ENCODE data around the gene FCRL6. TPM values are rescaled to one million over a fixed set of nuclear protein-coding genes. Genes with fewer than 3 reads are reported as not detected.
A peak's percentile ranks its signal among the peaks of the same experiment; 100 is the strongest.

The FCRL6 gene
- total RNA-seq, 1 experiment from 2014 or later: not detected

DNA sequence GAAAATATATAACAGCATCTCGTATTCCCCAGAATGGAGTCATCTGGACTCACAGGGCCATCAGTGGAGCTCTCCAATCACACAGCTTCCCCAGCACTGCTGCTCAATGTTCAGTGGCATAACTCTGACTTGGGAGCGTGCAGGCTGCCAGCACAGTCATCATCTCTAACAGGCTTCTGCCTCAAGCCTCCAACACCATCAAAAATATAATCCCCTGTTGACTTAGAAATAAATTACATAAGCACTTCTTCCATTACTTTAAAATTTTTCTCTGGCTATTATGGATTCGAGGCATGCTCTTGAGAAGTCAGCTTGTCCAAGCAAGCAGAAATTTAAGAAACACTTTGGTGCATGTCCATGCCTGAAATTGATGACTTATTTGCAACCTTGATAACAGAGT, 15.2 kb upstream of the FCRL6 start:
- CTCF ChIA-PET: no interaction called here
- no peaks in the 10 kb centered on the region for H3K27me3 ChIP-seq (ENCODE audit: control insufficient read depth, insufficient read depth, low read length)
- no peaks in the 10 kb centered on the region for H3K9me3 ChIP-seq (ENCODE audit: control insufficient read depth, insufficient read depth, low read depth, low read length)
- no peaks in the 10 kb centered on the region for H3K4me1 ChIP-seq (ENCODE audit: control insufficient read depth, insufficient read depth, low read length)
- no peak overlapping the region for H3K4me3 ChIP-seq (ENCODE audit: low read depth in 2 of 2, low read length in 2 of 2)
- TF ChIP-seq, protein P1, sequence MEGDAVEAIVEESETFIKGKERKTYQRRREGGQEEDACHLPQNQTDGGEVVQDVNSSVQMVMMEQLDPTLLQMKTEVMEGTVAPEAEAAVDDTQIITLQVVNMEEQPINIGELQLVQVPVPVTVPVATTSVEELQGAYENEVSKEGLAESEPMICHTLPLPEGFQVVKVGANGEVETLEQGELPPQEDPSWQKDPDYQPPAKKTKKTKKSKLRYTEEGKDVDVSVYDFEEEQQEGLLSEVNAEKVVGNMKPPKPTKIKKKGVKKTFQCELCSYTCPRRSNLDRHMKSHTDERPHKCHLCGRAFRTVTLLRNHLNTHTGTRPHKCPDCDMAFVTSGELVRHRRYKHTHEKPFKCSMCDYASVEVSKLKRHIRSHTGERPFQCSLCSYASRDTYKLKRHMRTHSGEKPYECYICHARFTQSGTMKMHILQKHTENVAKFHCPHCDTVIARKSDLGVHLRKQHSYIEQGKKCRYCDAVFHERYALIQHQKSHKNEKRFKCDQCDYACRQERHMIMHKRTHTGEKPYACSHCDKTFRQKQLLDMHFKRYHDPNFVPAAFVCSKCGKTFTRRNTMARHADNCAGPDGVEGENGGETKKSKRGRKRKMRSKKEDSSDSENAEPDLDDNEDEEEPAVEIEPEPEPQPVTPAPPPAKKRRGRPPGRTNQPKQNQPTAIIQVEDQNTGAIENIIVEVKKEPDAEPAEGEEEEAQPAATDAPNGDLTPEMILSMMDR (IDR thresholded peaks at IDR 0.05): no peak
- no peak for TF ChIP-seq TCF7L2 (IDR thresholded peaks at IDR 0.05; ENCODE audit: low read depth, low read length)
- TF ChIP-seq, protein P2, sequence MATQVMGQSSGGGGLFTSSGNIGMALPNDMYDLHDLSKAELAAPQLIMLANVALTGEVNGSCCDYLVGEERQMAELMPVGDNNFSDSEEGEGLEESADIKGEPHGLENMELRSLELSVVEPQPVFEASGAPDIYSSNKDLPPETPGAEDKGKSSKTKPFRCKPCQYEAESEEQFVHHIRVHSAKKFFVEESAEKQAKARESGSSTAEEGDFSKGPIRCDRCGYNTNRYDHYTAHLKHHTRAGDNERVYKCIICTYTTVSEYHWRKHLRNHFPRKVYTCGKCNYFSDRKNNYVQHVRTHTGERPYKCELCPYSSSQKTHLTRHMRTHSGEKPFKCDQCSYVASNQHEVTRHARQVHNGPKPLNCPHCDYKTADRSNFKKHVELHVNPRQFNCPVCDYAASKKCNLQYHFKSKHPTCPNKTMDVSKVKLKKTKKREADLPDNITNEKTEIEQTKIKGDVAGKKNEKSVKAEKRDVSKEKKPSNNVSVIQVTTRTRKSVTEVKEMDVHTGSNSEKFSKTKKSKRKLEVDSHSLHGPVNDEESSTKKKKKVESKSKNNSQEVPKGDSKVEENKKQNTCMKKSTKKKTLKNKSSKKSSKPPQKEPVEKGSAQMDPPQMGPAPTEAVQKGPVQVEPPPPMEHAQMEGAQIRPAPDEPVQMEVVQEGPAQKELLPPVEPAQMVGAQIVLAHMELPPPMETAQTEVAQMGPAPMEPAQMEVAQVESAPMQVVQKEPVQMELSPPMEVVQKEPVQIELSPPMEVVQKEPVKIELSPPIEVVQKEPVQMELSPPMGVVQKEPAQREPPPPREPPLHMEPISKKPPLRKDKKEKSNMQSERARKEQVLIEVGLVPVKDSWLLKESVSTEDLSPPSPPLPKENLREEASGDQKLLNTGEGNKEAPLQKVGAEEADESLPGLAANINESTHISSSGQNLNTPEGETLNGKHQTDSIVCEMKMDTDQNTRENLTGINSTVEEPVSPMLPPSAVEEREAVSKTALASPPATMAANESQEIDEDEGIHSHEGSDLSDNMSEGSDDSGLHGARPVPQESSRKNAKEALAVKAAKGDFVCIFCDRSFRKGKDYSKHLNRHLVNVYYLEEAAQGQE (IDR thresholded peaks at IDR 0.05; ENCODE audit: insufficient read depth in 1 of 2, low read depth in 2 of 2, low read length in 1 of 2): no peak
- no peak for TF ChIP-seq POLR2AphosphoS5 (IDR thresholded peaks at IDR 0.05; ENCODE audit: low read depth, low read length)
- TF ChIP-seq SIN3A (IDR thresholded peaks at IDR 0.05; ENCODE audit: borderline replicate concordance, insufficient read depth, low read depth, low read length): no peak
- intact Hi-C loops (cut with micrococcal nuclease; ENCODE audit: unreplicated experiment): no loop called here
- DNase-seq (ENCODE audit: low read depth, low spot score): no peak
- no TSS peak for BruUV-seq (replicated peaks)
- H3K36me3 ChIP-seq (ENCODE audit: control insufficient read depth, insufficient read depth, low read length): no peaks in the 10 kb centered on the region
- POLR2A ChIA-PET: no interaction called here
- no peak for ATAC-seq
- H3K27ac ChIP-seq (ENCODE audit: low read length): no peak overlapping the region
- in situ Hi-C loops (cut with HindIII; ENCODE audit: low pct_unique_long_range_greater_than_20kb, low sequenced_read_pairs): no loop called here

DNA sequence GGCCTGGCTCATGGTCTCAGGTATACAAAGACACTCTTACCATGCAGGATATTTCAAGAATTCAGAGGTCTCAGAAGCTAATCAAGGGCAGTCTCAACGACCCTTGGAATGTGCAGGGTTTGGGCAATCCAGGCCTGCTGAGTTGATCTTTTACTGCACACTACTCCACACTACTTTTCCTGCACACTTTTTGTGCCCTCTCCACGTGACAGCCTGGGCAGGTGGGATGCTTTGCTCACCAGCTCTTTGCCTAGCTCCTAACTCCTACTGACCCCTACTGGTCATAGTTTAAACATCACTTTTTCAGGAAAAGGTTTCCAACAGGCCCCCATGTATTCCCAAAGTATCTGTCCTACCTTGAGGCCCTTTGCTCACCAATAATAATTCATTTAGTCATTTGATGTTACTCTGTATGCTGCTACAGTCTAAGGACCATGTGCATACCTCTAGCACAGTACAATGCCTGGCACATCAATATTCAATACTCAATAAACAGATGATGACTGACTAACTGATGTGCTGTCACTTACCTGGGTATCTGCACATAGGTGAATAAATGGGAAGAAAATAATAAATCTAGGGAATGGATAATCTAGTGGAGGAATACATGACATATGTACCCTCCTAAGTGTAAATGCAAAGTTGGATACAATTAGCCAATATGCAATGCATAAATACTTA, 11.8 kb upstream of the FCRL6 start:
- POLR2A ChIA-PET: interaction anchor here (0.6 kb wide), 1 partner anchor 458 kb away, joined by 7 read pairs; no protein-coding TSS in a partner anchor
- CTCF ChIA-PET: interaction anchor here (0.6 to 0.9 kb wide), 3 partner anchors 103 to 388 kb away, joined by 3 to 4 read pairs (median 3); no protein-coding TSS in a partner anchor
- H3K36me3 ChIP-seq (ENCODE audit: control insufficient read depth, insufficient read depth, low read length): no peaks in the 10 kb centered on the region
- H3K27ac ChIP-seq (ENCODE audit: low read length): no peak overlapping the region
- no peaks in the 10 kb centered on the region for H3K4me1 ChIP-seq (ENCODE audit: control insufficient read depth, insufficient read depth, low read length)
- H3K9me3 ChIP-seq (ENCODE audit: control insufficient read depth, insufficient read depth, low read depth, low read length): no peaks in the 10 kb centered on the region
- DNase-seq (ENCODE audit: low read depth, low spot score): peak; percentile 18
- ATAC-seq: no peak
- no peak for TF ChIP-seq POLR2AphosphoS5 (IDR thresholded peaks at IDR 0.05; ENCODE audit: low read depth, low read length)
- TF ChIP-seq, protein P1 (IDR thresholded peaks at IDR 0.05): peak; percentile 77
- TF ChIP-seq SIN3A (IDR thresholded peaks at IDR 0.05; ENCODE audit: borderline replicate concordance, insufficient read depth, low read depth, low read length): no peak
- BruUV-seq (replicated peaks): no TSS peak
- peaks cover 5% of the 10 kb centered on the region; the same call in 1 of the 2 replicates for H3K27me3 ChIP-seq (ENCODE audit: control insufficient read depth, insufficient read depth, low read length)
- H3K4me3 ChIP-seq (ENCODE audit: low read depth in 2 of 2, low read length in 2 of 2): no peak overlapping the region
- intact Hi-C loops (cut with micrococcal nuclease; ENCODE audit: unreplicated experiment) (no loop called here), in situ Hi-C loops (cut with HindIII; ENCODE audit: low pct_unique_long_range_greater_than_20kb, low sequenced_read_pairs) (no loop called here)
